Adrenal gland (tissue), 12 donors: ENCODE measurements around the gene MYO18B. TPM values are rescaled to one million over a fixed set of nuclear protein-coding genes. Genes with fewer than 3 reads are reported as not detected.
A peak's percentile ranks its signal among the peaks of the same experiment; 100 is the strongest.

Experiments
- DNase-seq, 7 donors: peaks; one replicate each; pipeline ENCODE4 v3.0.0-alpha.2; 2019 to 2020
- H3K27ac ChIP-seq, 5 donors: fragments of 200-600 bp; sonication (generic) in 4 of 5; 1 replicate in 3 of 5; 2 replicates in 2 of 5; pipeline versions ENCODE4 v1.5.1 to v1.8.0; 2016 to 2020; ENCODE audit warnings: mild to moderate bottlenecking in 1 of 5
- H3K27me3 ChIP-seq: fragments of 200-600 bp; 2 replicates; pipeline ENCODE4 v1.8.0; 2021
- H3K36me3 ChIP-seq, 2 donors: fragments of 200-600 bp; replicated peaks in 1 of 2; 1 replicate in 1 of 2; 2 replicates in 1 of 2; pipeline versions ENCODE4 v1.5.1 to v1.8.0; 2018 to 2022
- H3K4me1 ChIP-seq, 2 donors: fragments of 200-600 bp; replicated peaks in 1 of 2; 1 replicate in 1 of 2; 2 replicates in 1 of 2; pipeline versions ENCODE4 v1.5.1 to v1.8.0; 2018 to 2021
- H3K4me3 ChIP-seq, 4 donors: fragments of 200-600 bp; sonication (generic) in 3 of 4; one replicate each; pipeline ENCODE4 v1.5.1; 2016 to 2018
- H3K9me3 ChIP-seq, 3 donors: fragments of 200-600 bp; sonication (generic) in 1 of 3; replicated peaks in 1 of 3; 1 replicate in 2 of 3; 2 replicates in 1 of 3; pipeline versions ENCODE4 v1.5.1 to v1.8.0; 2016 to 2021
- POLR2A ChIP-seq, 2 donors: fragments of 450-650 bp; IDR thresholded peaks; one replicate each; pipeline ENCODE4 v1.6.1; 2017; ENCODE audit warnings: antibody characterized with exemption in 2 of 2, mild to moderate bottlenecking in 2 of 2, moderate library complexity in 1 of 2
- WGBS, 4 donors: extraction: QIAGEN DNeasy Blood & Tissue Kit in 2 of 4; methylation state at CpG; one replicate each; pipeline versions ENCODE4 v1.1.5 to v1.1.7; 2013 to 2017; 5-methylcytosine and 5-hydroxymethylcytosine counted together
- intact Hi-C, 2 donors: fragments of 100-400 bp; cut with DNase I; formaldehyde crosslinking; loops; one replicate each; pipeline versions ENCODE4 v1.14.1 to v1.15.0; 2022 to 2023
- polyA plus RNA-seq, 3 donors: library from polyadenylated mRNA; stranded (reverse); fragments of 200-250 nt in 2 of 3; fragments of 350-450 nt in 1 of 3; fragmentation: Illumina TruSeq in 1 of 3; extraction: RNeasy Lipid Tissue Mini Kit (QIAGEN cat#74804) in 1 of 3; gene quantifications; one replicate each; pipeline ENCODE4 v1.2.3, GENCODE V29; 2013 to 2014
- total RNA-seq, 9 donors: library from RNA; depleted of rRNA in 4 of 9; stranded (reverse); fragments of >200 nt in 4 of 9; fragments of 120-200 nt in 1 of 9; fragmentation: NEBNext Ultra II Directional in 1 of 9; extraction: Animal tissue kit (Norgen Biotek cat#: 25700) in 1 of 9; gene quantifications; one replicate each; pipeline versions ENCODE4 v1.1.0 to v1.2.4, GENCODE V29; 2013 to 2023
- TF ChIP-seq, protein P1 (sequence below), 6 experiments: fragments of 450-650 bp in 4 of 6; fragments of 200-600 bp in 2 of 6; sonication (generic) in 1 of 6; IDR thresholded peaks; 1 replicate in 5 of 6; 2 replicates in 1 of 6; pipeline versions ENCODE4 v1.5.1 to v1.8.0; 2016 to 2021; ENCODE audit warnings: antibody characterized with exemption in 6 of 6, mild to moderate bottlenecking in 2 of 6, moderate library complexity in 1 of 6
- donor health status: healthy with polysubstance abuse.
- donor health status: Bipolar disorder and iron deficiency.
- donor health status: DM: yes; HTN: yes; CAD: no.
- donor health status: DM: no; HTN: no; CAD: no.
- donor health status: DM: no; HTN: no; CAD: no.
- donor health status: DM: yes; HTN: yes; CAD: no.

Gene MYO18B
- total and polyA plus RNA-seq, 12 donors: 0.08 to 1.1 (median 0.18) TPM

DNA sequence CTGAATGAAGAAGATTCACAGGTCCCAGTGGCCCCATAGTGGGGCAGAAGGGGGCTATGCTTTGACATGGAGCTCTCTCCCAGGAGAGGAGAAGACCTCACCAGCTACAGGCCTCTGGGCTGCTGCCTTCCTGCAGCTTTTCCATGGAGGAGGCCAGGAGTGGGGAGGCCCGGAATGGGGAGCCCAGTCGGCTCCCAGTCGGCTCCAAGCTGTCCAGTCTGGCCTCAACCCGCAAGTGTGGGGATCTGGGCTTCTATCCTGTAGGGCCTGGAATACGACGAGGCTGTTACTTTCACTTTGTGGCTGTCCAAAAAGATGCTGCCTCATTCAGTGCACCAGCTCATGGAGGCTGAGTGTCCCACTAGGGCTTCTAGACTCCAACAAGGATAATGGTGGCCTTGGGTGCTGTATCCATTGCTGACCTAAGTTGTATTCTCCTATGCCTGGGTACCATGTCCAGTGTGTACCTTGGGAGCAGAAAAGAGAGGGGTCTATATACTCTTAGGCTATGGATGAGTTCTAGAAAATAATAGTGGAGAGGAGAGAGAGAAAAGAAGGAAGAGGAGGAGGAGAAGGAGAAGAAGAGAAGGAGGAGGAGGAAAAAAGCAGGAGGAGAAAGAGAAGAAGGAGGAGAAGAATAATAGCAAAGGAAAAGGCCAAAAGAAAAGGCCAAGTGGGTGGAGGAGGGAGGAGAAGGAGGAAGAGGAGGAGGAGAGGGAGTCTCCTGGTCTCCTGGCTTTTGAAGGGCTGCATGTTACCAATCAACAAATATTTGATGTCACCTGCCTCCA lies 1.1 kb downstream of the MYO18B start:
- no peak for DNase-seq
- Histone ChIP-seq H3K27me3 (no peaks in the 10 kb centered on the region), H3K4me3 (no peak overlapping the region), H3K27ac (no peak overlapping the region), H3K4me1 (peaks cover 3 to 20% of the 10 kb centered on the region in 2 donors), H3K9me3 (no peaks in the 10 kb centered on the region), H3K36me3 (no peaks in the 10 kb centered on the region)
- 88 to 93% (median 90%) methylated on average over 2 to 6 of the region's 6 CpGs; no CpG with 5 or more reads in 1 of the 4 donors for WGBS, 4 donors
- intact Hi-C loops: no loop called here
- TF ChIP-seq, protein P1, sequence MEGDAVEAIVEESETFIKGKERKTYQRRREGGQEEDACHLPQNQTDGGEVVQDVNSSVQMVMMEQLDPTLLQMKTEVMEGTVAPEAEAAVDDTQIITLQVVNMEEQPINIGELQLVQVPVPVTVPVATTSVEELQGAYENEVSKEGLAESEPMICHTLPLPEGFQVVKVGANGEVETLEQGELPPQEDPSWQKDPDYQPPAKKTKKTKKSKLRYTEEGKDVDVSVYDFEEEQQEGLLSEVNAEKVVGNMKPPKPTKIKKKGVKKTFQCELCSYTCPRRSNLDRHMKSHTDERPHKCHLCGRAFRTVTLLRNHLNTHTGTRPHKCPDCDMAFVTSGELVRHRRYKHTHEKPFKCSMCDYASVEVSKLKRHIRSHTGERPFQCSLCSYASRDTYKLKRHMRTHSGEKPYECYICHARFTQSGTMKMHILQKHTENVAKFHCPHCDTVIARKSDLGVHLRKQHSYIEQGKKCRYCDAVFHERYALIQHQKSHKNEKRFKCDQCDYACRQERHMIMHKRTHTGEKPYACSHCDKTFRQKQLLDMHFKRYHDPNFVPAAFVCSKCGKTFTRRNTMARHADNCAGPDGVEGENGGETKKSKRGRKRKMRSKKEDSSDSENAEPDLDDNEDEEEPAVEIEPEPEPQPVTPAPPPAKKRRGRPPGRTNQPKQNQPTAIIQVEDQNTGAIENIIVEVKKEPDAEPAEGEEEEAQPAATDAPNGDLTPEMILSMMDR (IDR thresholded peaks at IDR 0.05): no peak
- no peak for TF ChIP-seq POLR2A (IDR thresholded peaks at IDR 0.05)

DNA sequence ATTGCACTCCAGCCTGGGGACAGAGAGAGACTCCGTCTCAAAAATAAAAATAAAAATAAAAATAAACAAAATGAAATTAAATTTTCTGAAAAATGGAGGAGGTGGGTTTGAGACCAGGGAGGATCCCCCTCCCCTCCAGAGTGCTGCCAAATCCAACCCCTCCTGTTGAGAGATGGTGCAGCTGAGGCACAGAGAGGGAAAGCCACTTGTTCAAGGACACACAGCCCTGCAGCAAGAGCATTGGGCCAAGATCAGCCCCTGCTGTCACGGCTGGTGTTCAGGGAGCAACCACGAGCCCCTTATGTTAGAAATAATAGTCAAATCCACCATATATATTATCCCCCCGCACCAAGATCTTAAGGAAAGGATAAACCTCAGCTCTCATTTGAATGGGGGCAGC lies 2.7 kb downstream of the MYO18B start:
- TF ChIP-seq POLR2A (IDR thresholded peaks at IDR 0.05): no peak
- no peaks in the 10 kb centered on the region for H3K27me3 ChIP-seq
- no peaks in the 10 kb centered on the region for H3K9me3 ChIP-seq
- 86 to 91% (median 90%) methylated on average over 4 of the region's 4 CpGs for WGBS, 4 donors
- H3K36me3 ChIP-seq: no peaks in the 10 kb centered on the region
- no peak overlapping the region for H3K4me3 ChIP-seq
- H3K4me1 ChIP-seq: peaks cover 3 to 24% of the 10 kb centered on the region in 2 donors
- H3K27ac ChIP-seq: no peak overlapping the region
- no peak for DNase-seq
- intact Hi-C loops: no loop called here

DNA sequence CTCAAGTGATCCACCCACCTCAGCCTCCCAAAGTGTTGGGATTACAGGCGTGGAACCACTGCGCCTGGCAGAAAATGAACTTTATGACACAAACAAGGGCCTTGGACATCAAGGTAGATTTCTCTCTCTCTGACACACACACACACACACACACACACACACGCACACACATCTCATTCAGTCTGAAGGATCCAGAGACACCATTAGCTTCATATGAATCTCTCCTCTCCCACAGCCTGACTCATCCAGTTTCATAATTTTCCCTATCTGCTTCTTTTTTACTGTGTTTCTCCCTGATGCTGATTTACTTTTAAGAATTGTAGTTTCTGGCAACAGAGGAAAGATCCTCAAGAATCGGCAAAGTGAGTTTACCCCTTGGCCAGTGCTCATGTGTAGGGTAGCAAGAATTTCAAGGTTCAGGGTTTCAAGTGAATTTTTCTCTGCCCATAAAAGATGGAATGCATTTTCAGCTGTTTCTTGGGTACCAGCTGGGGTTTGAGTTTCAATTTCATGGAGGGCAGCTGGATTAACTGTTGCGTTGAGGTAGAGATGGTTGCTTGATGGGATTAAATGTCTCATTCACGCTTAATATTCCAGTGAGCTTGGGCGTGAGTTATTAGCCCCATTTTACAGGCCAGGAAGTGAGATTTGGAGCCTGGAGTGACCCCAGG lies 3.5 kb downstream of the MYO18B start:
- peak in 3 of 7 donors; percentile 27 to 40 (median 36) for DNase-seq
- Histone ChIP-seq H3K9me3 (no peaks in the 10 kb centered on the region), H3K27ac (peak overlapping the region in 3 of 5 donors; percentile 43 to 90 (median 77)), H3K4me3 (no peak overlapping the region), H3K36me3 (no peaks in the 10 kb centered on the region), H3K27me3 (no peaks in the 10 kb centered on the region), H3K4me1 (peaks cover 3 to 24% of the 10 kb centered on the region in 2 donors)
- no peak for TF ChIP-seq POLR2A (IDR thresholded peaks at IDR 0.05)
- TF ChIP-seq, protein P1 (IDR thresholded peaks at IDR 0.05): no peak
- 59 to 81% (median 69%) methylated on average over 6 to 7 of the region's 7 CpGs for WGBS, 4 donors
- intact Hi-C loops: no loop called here

DNA sequence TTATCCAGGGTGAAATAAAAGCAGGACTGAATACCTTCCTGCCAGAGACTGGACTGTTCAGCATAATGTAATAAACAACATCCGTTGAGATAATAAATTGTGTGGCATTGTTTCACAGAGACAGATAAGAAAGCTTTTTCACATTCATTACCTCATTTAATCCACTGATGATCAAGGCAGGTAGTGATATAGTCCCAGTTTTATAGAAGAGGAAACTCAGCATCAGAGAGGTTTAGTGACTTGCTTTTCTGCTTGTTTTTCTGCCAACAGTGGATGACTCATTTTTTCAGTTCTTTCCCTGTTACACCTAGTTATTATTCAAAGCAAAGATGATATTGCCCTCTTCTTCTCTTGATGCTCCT lies 4.0 kb downstream of the MYO18B start:
- intact Hi-C loops: no loop called here
- TF ChIP-seq POLR2A (IDR thresholded peaks at IDR 0.05): no peak
- TF ChIP-seq, protein P1 (IDR thresholded peaks at IDR 0.05): no peak

More for the DNA sequence above, 4.0 kb downstream of the MYO18B start:
- peak overlapping the region in 3 of 5 donors; percentile 43 to 90 (median 77) for H3K27ac ChIP-seq
- WGBS, 4 donors: 0 to 35% (median 9%) methylated on average over 1 of the region's 1 CpG
- H3K36me3 ChIP-seq: no peaks in the 10 kb centered on the region
- DNase-seq: no peak
- H3K27me3 ChIP-seq: no peaks in the 10 kb centered on the region
- no peak overlapping the region for H3K4me3 ChIP-seq
- peaks cover 3 to 24% of the 10 kb centered on the region in 2 donors for H3K4me1 ChIP-seq
- no peaks in the 10 kb centered on the region for H3K9me3 ChIP-seq
